ENCODE results near the gene EXOSC10. TPM values are rescaled to one million over a fixed set of nuclear protein-coding genes. Genes with fewer than 3 reads are reported as not detected.
"Not testable (repeated sequence)": the region's sequence is repeated elsewhere in the genome, so short reads cannot be mapped to it uniquely, and the experiment has no call there.

The EXOSC10 gene
- total RNA-seq, 1 donor from 2014 or later: 86.0 TPM

DNA sequence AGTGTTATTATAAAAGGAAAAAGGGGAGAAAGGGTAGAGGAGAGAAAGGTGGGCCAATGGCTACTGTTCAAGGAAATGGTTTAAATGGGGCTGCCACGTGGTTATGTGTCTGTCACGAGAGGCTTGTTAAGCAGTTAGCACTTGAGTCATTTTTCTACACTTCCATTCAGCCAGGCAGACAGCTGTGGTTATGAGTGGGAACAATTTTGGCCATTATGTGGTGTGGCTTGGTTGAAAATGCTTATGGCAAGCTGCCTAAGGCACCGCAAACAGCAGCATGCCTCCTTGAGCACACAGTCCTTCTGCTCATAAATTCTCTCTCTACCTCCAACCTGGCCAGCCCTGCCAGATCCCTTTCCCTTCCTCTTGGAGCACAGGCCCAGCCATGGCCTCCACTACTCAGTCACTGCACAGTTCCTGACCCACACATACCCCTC is 36.7 kb downstream of the EXOSC10 start:
- intact Hi-C loops (cut with micrococcal nuclease): loop anchor here (5.0 kb wide), 1 partner anchor 739 kb away; no protein-coding TSS in a partner anchor

DNA sequence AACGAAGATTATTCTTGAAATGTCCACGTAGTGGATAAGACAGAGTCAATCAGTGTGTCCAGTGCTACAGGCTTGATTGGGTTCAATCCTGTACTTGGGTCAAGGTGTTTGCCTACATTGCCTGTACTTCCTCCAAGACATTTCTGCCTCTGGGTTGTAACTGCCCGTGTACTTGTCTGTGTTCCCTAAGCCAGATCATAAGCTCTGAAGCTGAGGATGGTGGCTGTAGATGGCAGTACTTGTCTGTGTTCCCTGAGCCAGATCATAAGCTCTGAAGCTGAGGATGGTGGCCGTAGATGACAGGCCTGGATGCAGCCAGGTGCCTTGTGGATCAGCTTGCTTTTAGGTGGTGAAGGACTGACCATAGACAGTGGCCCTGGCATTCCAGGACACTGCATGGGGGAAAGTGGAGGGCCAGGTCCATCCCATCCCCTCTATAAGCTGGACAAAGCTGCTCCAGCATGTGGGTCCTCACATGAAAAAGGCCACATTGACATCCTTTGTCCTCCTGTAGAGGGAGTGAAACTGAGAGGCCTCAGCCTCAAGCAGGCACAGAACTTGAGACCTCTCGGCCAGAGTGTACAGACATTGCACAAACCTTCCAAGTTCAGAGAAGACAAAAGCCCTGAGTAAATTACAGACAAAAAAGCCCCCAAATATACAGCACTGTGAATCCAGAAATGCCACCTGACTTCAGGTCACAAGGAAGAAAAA is 37.9 kb downstream of the EXOSC10 start:
- intact Hi-C loops (cut with micrococcal nuclease): loop anchor here (2.0 to 5.0 kb wide), 2 partner anchors 37 to 740 kb away; partner anchors contain the start of gene EXOSC10

DNA sequence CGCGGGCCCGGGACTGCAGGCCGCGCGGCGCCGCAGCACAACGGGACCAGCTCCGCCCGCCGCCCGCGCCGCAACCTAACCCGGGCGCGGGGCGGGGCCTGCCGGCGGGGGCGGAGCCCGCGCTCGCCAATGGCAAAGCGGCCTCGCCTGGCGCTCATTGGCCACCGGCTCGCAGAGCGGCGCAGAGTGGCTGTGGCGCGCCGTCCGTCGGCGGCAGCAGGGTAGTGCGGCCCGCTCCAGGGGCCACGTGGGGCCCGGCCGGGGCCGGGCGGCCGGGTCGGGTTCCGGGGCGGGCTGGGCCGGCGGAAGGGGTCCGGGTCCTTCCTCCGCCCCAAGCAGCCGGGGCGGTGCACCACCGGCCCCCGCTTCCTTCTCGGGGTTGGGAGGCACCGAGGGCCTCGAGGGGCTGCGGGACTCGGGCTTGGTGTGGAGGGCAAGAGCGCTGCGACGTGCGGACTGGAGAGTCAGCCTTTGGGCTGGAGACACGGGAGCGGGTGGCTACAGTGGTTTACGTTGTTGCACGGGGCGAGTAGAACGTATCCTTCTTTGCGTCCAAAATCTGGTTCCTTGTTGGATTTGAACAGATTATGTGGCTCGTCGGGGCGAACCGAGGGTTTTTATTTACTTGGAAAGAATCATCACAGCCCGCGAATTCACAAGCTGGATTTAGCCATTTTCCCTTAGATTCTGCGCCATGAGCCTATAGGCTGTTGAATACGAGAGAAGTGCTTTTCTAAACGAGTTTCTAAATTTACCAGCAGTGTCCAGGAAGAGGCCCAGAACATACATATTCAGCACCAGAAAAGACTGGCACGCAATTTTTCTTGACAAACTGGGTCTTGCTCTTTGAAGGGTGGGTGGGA is 39.5 kb downstream of the EXOSC10 start, which contains the start of gene SRM:
SRM (minus strand) TSS at position 51 of the 863 bp plus-strand sequence. CDS start 75 bp downstream, outside the sequence.
- intact Hi-C loops (cut with micrococcal nuclease): loop anchor here (1.0 to 5.0 kb wide), 3 partner anchors 23 to 742 kb away; partner anchors contain the start of gene EXOSC10

DNA sequence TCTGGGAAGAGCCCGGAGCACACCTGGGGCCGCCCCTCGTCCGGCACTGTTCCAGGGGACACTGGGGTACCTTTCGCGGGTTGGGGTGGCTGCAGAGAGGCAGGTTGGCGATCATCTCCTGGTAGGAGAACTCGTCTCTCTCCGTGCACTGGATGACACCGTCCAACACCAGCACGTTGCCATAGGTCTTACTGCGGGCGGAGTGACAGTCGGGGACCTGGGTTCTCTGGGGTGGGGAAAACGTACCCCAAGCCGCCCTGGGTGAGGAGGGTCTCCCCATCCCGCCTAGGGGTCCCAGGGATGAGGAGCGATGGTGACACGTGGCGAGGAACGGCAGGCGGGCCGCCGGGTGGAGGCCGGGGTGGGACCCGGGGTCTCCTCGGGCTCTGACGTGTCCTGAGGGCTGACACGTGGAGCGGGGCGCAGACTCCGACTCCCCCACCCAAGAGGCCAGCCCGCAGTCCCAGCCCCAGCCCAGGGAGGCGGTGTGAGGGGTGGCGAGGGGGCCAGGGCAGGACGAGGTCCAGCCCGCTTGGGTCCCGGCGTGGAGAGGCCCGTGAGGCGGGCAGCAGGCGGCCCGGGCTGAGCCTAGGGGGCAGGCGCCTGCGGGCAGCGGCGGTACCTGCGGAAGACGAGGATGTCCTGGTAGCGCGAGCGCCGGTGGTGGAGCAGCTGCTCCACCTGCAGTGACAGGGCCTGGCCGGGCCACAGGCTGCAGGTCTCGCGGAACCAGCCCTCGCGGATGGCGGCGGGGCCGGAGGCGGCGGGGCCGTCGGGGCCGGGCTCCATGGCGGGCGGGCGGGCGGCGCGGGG is 40.3 kb downstream of the EXOSC10 start:
- intact Hi-C loops (cut with micrococcal nuclease): no loop called here

DNA sequence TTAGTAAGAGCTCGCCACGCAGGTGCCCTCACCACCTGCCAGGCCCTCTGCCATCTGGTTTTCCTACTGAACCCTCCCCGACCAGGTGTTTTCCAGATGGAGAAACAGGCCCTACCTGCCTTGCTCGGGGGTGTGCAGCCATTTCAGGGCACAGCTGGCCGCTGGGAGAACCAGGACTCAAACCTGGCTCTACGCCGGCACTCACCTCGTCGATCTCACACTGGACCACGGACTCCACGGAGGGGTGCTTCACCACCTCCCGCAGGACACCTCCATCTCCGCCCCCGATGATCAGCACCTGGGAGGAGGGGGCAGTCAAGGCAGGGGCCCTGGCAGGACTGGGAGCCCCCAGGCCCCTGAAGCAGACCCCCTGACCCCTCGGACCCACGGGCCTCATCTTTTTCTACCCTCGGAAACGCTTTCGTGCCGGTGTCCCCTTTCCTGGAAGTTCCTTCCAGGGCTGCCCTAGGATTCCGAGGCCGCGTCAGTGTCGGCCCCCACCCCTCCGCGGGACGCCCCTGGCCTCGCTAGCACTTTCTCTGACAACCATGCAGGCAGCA is 41.0 kb downstream of the EXOSC10 start:
- intact Hi-C loops (cut with micrococcal nuclease): no loop called here

DNA sequence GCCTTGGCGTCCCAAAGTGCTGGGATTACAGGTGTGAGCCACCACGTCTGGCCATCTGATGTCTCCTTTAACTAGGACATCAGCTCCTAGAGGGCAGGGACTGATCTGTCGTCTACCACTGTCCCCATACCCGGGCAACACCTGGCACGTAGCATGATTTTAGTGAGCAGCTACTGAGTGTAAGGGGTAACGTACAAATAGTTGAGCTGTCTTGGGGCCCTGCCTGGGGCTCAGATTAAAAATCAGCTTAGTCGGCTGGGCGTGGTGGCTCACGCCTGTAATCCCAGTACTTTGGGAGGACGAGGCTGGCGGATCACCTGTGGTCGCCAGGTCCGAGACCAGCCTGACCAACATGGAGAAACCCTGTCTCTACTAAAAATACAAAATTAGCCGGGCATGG is 41.6 kb downstream of the EXOSC10 start:
- intact Hi-C loops (cut with micrococcal nuclease): no loop called here

DNA sequence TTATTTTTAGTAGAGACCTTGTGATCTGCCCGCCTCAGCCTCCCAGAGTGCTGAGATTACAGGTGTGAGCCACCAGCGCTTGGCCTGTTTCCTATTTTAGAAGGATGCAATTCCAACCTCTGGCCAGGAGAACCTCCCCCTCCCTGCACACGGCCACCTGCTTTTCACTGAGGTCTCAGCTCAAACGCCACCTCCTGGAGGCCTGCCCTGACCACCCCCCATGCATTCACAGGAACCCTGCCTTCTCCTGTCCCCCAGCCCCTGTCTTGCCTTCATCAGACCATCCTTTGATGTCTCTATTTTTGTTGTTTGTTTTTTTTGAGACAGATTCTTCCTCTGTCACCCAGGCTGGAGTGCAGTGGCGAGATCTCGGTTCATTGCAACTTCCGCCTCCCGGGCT is 42.2 kb downstream of the EXOSC10 start:
- intact Hi-C loops (cut with micrococcal nuclease): no loop called here

DNA sequence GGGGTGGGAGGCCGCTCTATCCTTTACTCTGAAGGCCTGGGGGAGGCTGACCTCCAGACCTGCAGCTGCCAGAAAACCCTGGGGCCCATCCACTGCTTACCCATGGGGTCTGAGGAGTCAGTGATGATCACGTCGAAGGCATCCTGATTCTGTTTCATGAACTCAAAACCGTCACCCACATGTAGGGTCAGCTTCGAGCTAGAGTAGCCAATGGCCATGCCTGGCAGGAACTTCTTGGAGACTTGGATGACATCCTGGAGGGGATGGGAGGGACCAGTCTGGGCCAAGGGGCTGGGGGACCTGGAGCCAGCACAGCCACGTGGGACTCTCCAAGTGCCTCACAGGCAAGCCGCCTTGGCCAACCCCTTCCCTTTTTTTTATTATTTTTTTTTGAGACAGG is 43.2 kb downstream of the EXOSC10 start:
- intact Hi-C loops (cut with micrococcal nuclease): no loop called here

DNA sequence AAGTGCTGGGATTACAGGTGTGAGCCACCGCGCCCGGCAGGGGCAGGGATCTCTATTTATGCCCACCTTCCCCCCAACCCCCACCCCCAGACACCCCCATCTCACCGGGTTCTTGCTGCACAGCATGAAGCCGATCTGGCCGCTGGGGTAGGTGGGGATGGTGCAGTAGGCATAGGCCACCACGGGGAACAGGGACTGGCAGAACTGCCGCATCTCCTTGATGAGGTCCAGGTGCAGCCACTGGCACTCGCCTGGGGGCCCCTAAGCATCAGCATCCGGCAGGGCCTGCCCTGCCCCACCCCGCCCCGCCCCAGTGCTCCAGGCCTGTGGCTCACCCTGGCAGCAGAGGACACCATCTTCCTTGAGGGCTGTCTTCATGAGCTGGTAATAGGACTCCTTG is 44.0 kb downstream of the EXOSC10 start:
- intact Hi-C loops (cut with micrococcal nuclease): no loop called here

DNA sequence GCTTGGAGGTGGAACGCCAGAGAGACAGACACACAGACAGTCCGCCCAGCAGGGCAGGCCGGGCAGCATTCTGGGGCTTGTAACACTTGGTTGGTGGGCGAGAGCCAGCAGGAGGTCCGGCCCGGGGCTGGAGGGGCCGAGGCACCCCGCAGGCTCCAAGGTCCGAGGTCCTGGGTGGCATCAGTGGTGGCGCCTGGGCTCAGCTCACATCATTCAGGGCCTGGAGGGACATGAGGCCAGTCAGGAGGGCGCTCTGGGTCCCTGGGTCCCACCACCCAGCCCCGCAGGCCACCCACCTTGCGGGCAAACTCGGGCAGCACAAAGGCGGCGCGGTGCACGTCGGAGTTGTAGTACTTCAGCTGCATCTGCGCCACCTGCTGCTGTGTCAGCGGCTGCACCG is 45.0 kb downstream of the EXOSC10 start:
- intact Hi-C loops (cut with micrococcal nuclease): no loop called here

DNA sequence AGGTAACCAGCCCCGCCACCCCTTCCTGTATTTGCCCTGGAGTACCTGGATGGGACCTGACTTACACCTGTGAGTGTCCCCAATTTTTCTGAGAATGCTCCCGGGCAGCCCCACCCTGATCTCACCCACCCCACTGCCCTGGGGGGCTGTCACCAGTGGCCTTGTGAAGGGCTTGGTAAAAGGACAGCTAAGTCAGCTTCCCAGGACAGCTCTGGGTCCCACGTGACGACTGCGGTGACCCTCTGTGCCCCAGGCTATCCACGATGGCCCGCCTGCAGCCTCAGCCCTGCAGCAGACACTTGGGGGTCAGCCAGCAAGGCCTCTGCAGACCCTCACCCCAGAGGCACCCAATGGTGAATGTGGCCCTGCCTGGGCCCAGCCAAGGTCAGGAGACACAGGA is 45.5 kb downstream of the EXOSC10 start:
- intact Hi-C loops (cut with micrococcal nuclease): no loop called here

DNA sequence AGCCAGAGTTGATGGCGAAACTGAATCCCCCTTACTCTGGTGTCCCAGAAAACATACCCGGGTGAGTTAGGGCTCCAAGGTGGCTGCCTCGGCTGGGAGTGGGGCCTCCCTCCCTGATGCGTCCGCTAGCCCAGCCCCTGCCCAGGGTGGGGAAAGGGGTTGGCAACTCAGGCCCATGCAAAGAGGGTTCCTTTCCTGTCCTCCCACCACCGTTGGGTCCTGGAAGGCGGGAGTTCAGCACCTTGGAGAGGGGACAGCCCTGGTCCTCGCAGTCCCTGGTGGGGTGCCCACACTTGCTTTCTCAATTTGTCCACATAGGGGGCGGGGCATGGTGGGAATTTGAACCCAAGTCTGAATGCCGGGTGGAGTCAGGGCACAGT is 45.9 kb downstream of the EXOSC10 start:
- intact Hi-C loops (cut with micrococcal nuclease): no loop called here

DNA sequence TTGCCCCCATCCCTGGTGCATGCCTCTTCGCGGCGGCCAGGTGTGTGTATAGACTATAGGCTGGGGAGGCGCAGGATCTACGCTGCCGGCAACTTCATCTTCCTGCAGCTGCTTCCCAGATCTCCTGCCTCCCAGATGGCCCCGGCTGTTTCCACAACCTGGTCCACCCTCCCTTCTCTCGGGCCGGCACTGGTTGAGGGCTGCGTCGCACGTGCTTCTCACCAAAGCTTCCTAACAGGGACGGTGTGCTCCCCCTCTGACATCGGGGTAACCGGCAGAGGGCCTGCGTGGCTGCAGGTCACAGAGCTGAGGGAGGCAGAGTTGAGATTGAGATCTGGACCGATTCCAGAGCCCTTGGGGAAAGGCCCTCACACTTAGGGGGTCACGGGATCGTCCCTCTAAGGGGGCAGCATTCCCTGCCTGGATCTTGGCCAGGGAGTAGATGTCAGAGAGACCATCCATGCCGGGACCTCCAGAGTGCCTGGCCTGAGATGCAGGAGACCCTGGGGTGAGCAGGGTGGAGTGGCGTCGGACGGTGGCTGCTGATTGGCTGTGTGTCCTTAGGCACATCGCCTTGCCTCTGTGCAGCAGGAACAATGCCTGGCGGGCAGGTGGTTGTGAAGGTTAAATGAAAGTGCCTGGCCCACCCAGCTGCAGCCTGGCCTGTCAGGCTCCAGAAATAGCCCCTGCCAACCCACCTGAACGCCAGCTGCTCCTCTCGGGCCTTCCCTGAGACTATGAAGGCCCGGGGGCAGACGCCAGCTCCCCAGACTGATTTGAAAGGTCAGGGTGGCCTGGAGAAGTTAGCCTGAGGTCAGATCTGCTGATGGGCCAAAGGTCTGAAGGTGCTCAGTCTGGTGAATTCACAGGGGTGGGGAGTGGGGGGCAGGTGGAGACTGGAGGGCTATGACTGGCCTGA is 46.6 kb downstream of the EXOSC10 start:
- intact Hi-C loops (cut with micrococcal nuclease): no loop called here

DNA sequence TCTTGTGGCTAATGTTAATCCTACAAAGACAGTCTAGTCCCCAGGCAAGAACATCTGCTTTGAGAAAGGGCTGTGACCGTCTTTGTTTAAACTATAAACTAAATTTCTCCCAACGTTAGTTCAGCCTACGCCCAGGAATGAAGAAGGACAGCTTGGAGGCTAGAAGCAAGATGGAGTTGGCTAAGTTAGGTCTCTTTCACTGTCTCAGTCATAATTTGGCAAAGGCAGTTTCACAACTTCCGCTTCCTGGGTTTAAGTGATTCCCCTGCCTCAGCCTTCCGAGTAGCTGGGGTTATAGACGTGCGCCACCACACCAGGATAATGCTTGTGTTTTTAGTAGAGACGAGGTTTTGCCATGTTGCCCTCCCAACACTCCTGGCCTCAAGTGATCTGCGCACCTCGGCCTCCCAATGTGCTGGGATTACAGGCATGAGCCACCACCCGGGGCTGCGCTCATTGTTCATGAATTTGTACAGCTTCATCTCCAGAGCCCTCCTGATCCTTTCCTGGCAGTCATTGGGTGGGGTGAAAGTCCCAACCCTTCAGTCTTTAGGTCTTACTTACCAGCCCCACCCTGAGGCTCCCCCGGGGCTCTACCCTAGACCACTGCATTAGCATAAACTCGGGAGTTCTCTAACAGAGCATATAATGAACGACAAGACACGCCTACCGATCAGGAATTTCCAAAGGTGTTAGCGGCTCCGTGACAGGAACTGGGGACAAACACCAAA is 47.7 kb downstream of the EXOSC10 start:
- intact Hi-C loops (cut with micrococcal nuclease): no loop called here

DNA sequence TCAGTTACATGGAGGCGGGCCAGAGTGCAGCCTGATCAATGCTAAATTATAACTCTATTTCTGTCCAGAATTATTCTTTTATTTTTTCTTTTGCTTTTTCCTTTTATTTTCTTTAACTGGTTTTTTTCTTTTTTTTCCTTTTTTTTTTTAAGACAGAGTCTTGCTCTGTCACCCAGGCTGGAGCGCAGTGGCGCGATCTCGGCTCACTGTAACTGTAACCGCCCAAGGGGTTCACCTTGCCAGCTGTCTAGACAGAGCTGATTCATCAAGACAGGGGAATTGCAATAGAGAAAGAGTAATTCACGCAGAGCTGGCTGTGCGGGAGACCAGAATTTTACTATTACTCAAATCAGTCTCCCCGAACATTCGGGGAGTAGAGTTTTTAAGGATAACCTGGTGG is 48.5 kb downstream of the EXOSC10 start:
- intact Hi-C loops (cut with micrococcal nuclease): not testable (repeated sequence)

DNA sequence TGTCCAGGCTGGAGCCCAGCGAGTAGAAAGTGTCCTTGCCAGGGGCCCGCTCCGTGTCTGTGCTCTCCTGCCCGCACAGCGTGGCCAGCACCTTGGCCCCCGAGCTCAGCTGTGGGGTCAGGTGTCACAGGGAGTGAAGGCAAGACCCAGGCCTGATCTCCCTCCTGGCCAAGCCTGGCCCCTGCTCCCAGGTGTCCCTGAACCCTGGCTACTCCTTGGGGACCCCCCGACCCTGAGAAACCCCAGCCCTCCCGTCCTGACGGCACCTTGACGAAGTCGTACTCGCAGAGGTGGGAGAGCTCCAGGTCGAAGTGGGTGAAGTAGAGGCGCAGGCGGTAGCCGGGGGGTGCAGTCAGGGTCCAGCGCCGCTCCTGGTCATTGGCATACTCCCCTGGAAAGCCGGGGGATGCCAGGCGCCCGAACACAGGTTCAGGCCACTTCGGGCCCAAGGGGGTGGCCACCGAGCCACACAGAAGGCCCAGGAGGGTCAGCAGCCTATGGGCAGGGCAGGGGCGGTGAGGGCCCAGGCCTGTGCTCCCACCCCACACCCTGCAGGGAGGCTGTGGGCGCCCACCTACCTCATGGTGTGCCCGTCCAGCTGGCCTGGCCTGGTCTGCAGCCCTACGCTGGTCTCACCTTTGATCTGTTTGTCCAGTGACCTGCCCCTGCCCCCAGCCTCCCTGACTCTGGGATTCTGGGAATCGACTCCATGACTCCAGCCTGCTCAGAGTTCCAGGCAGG is 52.9 kb downstream of the EXOSC10 start, which contains the start of gene MASP2:
MASP2 (minus strand) TSS at position 615 of the 741 bp plus-strand sequence; CDS start at position 583, 32 bp downstream.
- intact Hi-C loops (cut with micrococcal nuclease): no loop called here

DNA sequence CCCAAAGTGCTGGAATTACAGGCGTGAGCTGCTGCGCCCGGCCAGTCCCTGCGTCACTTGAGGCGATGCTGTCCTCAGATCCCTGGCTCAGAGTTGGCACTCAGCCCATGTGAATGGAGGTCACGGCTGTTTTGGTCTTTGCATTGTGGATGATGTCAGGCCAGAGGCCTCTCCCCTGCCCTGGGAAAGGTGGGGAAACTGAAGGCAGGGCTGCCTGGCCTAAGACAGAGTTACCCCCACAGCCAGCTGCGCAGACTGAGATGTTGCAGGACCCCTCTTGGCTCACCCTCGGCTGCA is 53.5 kb downstream of the EXOSC10 start:
- intact Hi-C loops (cut with micrococcal nuclease): no loop called here

DNA sequence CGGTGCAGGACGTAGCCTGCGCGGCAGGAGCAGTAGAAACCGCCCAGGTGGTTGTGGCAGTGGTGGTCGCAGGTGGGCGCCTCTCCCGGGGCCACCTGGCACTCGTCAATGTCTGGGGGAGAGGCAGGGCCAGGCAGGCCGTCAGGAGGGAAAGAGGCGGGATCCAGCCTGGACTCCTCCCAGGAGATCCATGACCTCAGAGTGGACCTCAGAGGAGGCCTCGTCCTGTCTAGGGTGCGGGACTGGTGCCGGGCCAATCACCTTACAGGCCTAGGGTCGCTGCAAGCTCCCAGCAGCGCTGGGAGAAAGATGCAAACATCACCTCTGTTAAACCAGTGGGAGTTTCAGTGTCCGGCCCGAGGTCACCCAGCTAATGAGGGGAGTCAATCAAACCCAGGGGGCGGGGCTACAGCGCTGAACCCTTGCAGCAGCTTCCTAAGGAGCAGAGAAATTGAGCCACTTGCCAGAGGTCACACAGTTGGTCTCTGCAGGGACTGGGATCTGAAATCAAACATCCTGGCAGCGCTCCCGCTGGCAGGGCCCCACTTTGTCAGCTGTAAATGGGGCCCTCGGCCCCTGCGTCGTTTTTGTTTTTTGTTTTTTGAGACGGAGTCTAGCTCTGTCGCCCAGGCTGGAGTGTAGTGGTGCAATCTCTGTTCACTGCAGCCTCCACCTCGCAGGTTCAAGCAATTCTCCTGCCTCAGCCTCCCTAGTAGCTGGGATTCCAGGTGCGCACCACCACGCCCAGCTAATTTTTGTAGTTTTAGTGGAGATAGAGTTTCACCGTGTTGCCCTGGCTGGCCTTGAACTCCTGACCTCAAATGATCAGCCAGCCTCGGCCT is 54.0 kb downstream of the EXOSC10 start:
- intact Hi-C loops (cut with micrococcal nuclease): no loop called here

All from T-helper 2 cell treated with Interferon-gamma antibody and Interleukin-4, amounts not matched to agents 100 ng/mL and 5 ng/mL, for 36 hours (primary cell).